ENCODE measurements around the gene PTPRE. TPM values are rescaled to one million over a fixed set of nuclear protein-coding genes. Genes with fewer than 3 reads are reported as not detected.

Gene PTPRE
- total and polyA plus RNA-seq, 8 donors, result 1.0 to 7.1 (median 2.1) TPM

DNA sequence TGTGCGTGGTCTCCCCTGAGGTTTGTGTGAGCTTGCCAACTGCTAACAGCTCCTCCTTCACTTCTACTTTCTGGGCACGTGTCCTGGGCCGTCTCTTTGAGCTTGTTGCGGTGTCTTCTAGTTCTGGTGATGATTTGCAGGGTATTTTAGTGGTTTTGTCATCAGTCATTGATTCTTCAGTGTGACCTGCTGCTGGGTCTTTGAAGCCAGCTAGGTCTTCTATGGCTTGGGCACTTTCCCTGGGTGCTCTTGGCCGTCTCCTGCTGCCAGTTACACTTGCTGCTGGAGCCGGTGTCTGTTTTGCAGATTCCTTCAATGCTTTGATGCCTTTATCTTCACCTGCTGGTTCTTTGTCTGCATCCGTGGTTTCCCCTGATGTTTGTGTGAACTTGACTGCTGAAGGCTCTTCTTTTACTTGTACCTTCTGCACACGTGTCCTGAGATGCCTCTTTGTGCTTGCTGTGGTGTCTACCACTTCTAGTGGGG lies 196.4 kb downstream of the PTPRE start:
- Histone ChIP-seq H3K4me3 (no peak overlapping the region), H3K36me3 (no peaks in the 10 kb centered on the region), H3K27ac (no peak overlapping the region), H3K27me3 (no peaks in the 10 kb centered on the region), H3K4me1 (no peaks in the 10 kb centered on the region), H3K9me3 (no peaks in the 10 kb centered on the region)
- DNase-seq (no peak), ATAC-seq (no peak), FAIRE-seq (no peak)
- TF ChIP-seq, protein P1, sequence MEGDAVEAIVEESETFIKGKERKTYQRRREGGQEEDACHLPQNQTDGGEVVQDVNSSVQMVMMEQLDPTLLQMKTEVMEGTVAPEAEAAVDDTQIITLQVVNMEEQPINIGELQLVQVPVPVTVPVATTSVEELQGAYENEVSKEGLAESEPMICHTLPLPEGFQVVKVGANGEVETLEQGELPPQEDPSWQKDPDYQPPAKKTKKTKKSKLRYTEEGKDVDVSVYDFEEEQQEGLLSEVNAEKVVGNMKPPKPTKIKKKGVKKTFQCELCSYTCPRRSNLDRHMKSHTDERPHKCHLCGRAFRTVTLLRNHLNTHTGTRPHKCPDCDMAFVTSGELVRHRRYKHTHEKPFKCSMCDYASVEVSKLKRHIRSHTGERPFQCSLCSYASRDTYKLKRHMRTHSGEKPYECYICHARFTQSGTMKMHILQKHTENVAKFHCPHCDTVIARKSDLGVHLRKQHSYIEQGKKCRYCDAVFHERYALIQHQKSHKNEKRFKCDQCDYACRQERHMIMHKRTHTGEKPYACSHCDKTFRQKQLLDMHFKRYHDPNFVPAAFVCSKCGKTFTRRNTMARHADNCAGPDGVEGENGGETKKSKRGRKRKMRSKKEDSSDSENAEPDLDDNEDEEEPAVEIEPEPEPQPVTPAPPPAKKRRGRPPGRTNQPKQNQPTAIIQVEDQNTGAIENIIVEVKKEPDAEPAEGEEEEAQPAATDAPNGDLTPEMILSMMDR (IDR thresholded peaks at IDR 0.05), result no peak
- intact Hi-C loops (cut with DNase I), result no loop called here
- 95% methylated on average over 8 of the region's 8 CpGs for WGBS, 2 donors

DNA sequence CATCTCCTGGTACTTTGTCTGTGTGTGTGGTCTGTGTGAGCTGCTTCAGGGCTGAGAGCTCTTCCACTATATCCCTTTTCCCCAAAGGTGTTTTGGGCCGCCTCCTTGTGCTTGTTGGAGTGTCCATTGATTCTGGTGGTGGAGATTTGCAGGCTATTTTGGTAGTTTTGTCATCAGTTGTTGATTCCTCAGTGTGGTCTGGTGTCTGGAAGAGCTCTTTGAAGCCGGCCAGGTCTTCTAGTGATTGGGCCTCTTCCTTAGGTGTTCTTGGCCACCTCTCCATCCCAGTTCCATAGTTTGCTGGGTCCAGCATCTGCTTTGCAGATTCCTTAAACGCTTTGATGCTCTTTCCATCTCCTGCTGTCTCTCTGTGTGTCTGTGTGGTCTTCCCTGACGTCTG lies 198.5 kb downstream of the PTPRE start:
- no peak for DNase-seq
- no peak for FAIRE-seq
- intact Hi-C loops (cut with DNase I), result no loop called here
- Histone ChIP-seq H3K27me3 (no peaks in the 10 kb centered on the region), H3K4me3 (no peak overlapping the region), H3K36me3 (no peaks in the 10 kb centered on the region), H3K9me3 (no peaks in the 10 kb centered on the region), H3K27ac (no peak overlapping the region), H3K4me1 (no peaks in the 10 kb centered on the region)
- WGBS, 2 donors, result 96% methylated on average over 4 of the region's 4 CpGs
- TF ChIP-seq, protein P1 (IDR thresholded peaks at IDR 0.05), result no peak
- ATAC-seq, result no peak

DNA sequence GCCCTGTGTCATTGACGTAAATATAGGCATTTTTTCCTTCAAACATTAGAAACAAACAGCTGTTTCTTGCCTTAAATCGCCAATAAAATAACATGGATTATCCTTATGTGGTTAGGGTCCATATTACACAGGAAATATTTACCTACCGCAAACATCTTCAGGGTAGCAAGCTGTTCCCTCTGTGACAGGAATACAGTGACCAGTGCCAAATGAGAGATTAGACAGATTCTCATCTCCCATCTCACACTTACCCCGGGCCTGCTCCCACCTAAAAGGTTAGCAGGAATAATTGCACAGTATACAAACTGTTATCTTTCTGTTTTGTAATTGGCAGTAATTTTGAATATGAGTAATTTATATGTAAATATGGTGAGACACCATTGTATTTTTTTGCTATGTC lies 202.8 kb downstream of the PTPRE start:
- H3K4me3 ChIP-seq, result no peak overlapping the region
- no peaks in the 10 kb centered on the region for H3K36me3 ChIP-seq
- ATAC-seq (no peak), DNase-seq (no peak), FAIRE-seq (no peak)
- H3K27ac ChIP-seq, result no peak overlapping the region
- no peaks in the 10 kb centered on the region for H3K9me3 ChIP-seq
- 93 to 98% methylated on average over 4 of the region's 4 CpGs for WGBS, 2 donors
- intact Hi-C loops (cut with DNase I), result no loop called here
- H3K27me3 ChIP-seq, result no peaks in the 10 kb centered on the region
- TF ChIP-seq, protein P1 (IDR thresholded peaks at IDR 0.05), result no peak
- no peaks in the 10 kb centered on the region for H3K4me1 ChIP-seq

DNA sequence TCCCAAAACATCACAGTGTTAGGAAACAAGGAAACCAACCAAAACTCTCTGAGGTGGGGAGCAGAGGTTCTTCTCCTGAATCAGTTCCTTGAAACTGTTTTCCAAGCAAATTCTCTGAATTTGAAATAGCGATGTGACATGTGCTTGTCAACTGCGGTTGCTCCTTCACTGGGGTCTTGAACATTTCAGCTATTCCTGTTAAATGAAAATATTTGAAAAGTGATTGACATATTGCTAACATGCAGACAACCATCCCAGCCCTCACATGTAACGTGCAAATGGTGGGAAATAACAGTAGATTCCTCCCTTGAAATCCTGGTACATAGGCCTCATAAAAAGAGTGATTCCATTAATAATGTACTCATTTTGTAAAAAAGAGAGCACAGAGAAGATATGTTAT lies 203.4 kb downstream of the PTPRE start:
- no peaks in the 10 kb centered on the region for H3K27me3 ChIP-seq
- no peaks in the 10 kb centered on the region for H3K4me1 ChIP-seq
- intact Hi-C loops (cut with DNase I), result no loop called here
- no peak overlapping the region for H3K4me3 ChIP-seq
- H3K9me3 ChIP-seq, result no peaks in the 10 kb centered on the region
- no peak overlapping the region for H3K27ac ChIP-seq
- WGBS, 2 donors, result 98 to 99% methylated on average over 3 of the region's 3 CpGs
- no peaks in the 10 kb centered on the region for H3K36me3 ChIP-seq
- DNase-seq (no peak), ATAC-seq (no peak), FAIRE-seq (no peak)
- TF ChIP-seq, protein P1 (IDR thresholded peaks at IDR 0.05), result no peak

DNA sequence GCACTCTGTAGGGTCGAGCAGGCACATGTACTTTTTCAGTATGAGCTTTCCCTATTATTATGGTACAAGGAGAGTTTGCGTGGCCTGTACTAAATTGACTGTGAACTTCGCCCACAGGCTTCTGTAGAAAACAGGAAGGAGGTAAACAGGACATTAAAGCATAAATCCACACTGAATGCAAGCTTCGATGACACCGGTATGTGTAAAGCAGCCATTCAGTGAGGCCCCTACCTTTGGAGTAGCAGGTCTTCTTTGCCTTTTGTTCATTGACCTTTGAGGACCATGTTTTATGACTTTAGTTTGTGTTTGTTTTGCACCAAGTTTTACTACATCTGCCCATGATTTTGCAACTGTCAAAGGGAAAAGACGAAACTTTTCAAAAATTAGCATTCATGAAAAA lies 204.8 kb downstream of the PTPRE start:
- WGBS, 2 donors, result 97 to 98% methylated on average over 6 of the region's 6 CpGs
- TF ChIP-seq, protein P1 (IDR thresholded peaks at IDR 0.05), result no peak
- no peak for FAIRE-seq
- DNase-seq, result no peak
- no peak for ATAC-seq
- H3K4me1 ChIP-seq, result no peaks in the 10 kb centered on the region
- H3K9me3 ChIP-seq, result no peaks in the 10 kb centered on the region
- no peaks in the 10 kb centered on the region for H3K36me3 ChIP-seq
- H3K27ac ChIP-seq, result no peak overlapping the region
- intact Hi-C loops (cut with DNase I), result no loop called here
- H3K4me3 ChIP-seq, result no peak overlapping the region
- no peaks in the 10 kb centered on the region for H3K27me3 ChIP-seq

All from pancreas (tissue), 10 donors.